Testis (tissue), 2 donors: ENCODE measurements around the gene PYDC1.

Experiments used
- POLR2A ChIP-seq: fragments of 450-650 bp; IDR thresholded peaks from one replicate; pipeline ENCODE4 v1.6.1; 2017; ENCODE audit warnings: antibody characterized with exemption, mild to moderate bottlenecking, moderate library complexity
- TF ChIP-seq, protein P1 (sequence below), 3 experiments: fragments of 450-650 bp in 2 of 3; fragments of 200-600 bp in 1 of 3; sonication (generic) in 1 of 3; IDR thresholded peaks; one replicate each; pipeline ENCODE4 v1.5.1; 2016 to 2019; ENCODE audit warnings: antibody characterized with exemption in 3 of 3, mild to moderate bottlenecking in 2 of 3, moderate library complexity in 1 of 3

DNA sequence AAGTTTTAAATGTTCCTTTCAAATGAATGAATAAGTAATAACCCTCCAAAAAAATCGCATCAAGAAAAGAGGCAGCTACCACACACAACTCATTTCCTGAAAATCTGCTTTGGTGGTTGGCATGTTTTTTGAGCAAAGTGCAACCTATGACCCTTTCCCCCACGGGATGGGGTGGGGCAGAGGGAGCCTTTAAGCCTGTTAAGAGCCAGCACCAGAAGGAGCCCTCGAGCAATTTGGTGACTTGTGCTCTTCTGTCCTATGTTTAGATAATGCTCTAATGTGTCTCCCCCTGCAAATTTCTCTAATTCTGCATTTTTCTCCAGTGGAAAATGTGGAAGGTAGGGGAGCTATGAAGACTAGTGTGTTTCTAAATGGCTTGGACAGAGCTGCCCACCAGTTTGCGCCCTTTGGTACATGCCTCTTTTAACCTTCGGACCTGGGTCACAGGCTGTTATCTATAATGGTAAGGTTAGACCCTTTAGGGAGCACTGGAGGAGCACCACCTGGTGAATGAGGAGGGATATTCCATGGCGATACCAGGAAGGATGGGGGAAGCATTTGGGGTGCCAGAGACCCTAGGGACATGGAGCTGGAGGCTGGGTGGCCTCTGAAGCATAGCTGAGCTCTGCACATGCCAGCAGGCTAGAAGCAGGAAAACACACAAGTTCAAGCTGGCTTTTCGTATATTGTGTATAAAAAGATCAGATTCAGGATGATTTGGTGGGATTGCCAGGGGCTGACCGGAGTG, 15.9 kb downstream of the PYDC1 start:
- TF ChIP-seq, protein P1, sequence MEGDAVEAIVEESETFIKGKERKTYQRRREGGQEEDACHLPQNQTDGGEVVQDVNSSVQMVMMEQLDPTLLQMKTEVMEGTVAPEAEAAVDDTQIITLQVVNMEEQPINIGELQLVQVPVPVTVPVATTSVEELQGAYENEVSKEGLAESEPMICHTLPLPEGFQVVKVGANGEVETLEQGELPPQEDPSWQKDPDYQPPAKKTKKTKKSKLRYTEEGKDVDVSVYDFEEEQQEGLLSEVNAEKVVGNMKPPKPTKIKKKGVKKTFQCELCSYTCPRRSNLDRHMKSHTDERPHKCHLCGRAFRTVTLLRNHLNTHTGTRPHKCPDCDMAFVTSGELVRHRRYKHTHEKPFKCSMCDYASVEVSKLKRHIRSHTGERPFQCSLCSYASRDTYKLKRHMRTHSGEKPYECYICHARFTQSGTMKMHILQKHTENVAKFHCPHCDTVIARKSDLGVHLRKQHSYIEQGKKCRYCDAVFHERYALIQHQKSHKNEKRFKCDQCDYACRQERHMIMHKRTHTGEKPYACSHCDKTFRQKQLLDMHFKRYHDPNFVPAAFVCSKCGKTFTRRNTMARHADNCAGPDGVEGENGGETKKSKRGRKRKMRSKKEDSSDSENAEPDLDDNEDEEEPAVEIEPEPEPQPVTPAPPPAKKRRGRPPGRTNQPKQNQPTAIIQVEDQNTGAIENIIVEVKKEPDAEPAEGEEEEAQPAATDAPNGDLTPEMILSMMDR (IDR thresholded peaks at IDR 0.05): no peak
- TF ChIP-seq POLR2A: no peak
